Measurements from ENCODE around the gene QRFPR. TPM values are rescaled to one million over a fixed set of nuclear protein-coding genes. Genes with fewer than 3 reads are reported as not detected.
"Not testable (repeated sequence)": the region's sequence is repeated elsewhere in the genome, so short reads cannot be mapped to it uniquely, and the experiment has no call there.

Gene QRFPR
- total and polyA plus RNA-seq, 4 donors = 0.71 TPM; not detected in 3

GRCh38 chr4:121330180-121330665 is 50.6 kb downstream of the QRFPR start:
- Histone ChIP-seq H3K9me3 (ENCODE audit: control insufficient read depth, low read length) (no peaks in the 10 kb centered on the region), H3K27ac (ENCODE audit: low read depth in 1 of 2, low read length in 2 of 2) (no peak overlapping the region), H3K27me3 (ENCODE audit: control insufficient read depth in 1 of 2, insufficient read depth in 2 of 2, low read length in 1 of 2) (no peaks in the 10 kb centered on the region), H3K36me3 (ENCODE audit: control insufficient read depth in 1 of 2, insufficient read depth in 2 of 2, low read length in 1 of 2) (no peaks in the 10 kb centered on the region), H3K4me3 (ENCODE audit: low read length in 2 of 2) (no peak overlapping the region), H3K4me1 (ENCODE audit: control insufficient read depth in 1 of 2, insufficient read depth in 2 of 2, low read length in 2 of 2) (no peaks in the 10 kb centered on the region)
- intact Hi-C loops (cut with DNase I) = no loop called here
- DNase-seq = no peak
- 65 to 75% methylated on average over 4 of the region's 4 CpGs for WGBS, 2 donors
- no peak for ATAC-seq (ENCODE audit: low FRiP score)

- 19 to 24% methylated on average over 1 of the region's 1 CpG for WGBS, 2 donors
- no peaks in the 10 kb centered on the region for H3K36me3 ChIP-seq (ENCODE audit: control insufficient read depth in 1 of 2, insufficient read depth in 2 of 2, low read length in 1 of 2)
Measured at GRCh38 chr4:121326597-121326996, 54.2 kb downstream of the QRFPR start.

GRCh38 chr4:121324331-121324730 is 56.5 kb downstream of the QRFPR start:
- Histone ChIP-seq H3K9me3 (ENCODE audit: control insufficient read depth, low read length) (no peaks in the 10 kb centered on the region), H3K27ac (ENCODE audit: low read depth in 1 of 2, low read length in 2 of 2) (no peak overlapping the region), H3K27me3 (ENCODE audit: control insufficient read depth in 1 of 2, insufficient read depth in 2 of 2, low read length in 1 of 2) (no peaks in the 10 kb centered on the region), H3K36me3 (ENCODE audit: control insufficient read depth in 1 of 2, insufficient read depth in 2 of 2, low read length in 1 of 2) (no peaks in the 10 kb centered on the region), H3K4me1 (ENCODE audit: control insufficient read depth in 1 of 2, insufficient read depth in 2 of 2, low read length in 2 of 2) (no peaks in the 10 kb centered on the region), H3K4me3 (ENCODE audit: low read length in 2 of 2) (no peak overlapping the region)
- intact Hi-C loops (cut with DNase I) = no loop called here
- DNase-seq (no peak), ATAC-seq (ENCODE audit: low FRiP score) (no peak)
- 85 to 88% methylated on average over 3 of the region's 3 CpGs for WGBS, 2 donors

More at GRCh38 chr4:121326597-121326996, 54.2 kb downstream of the QRFPR start:
- ATAC-seq (ENCODE audit: low FRiP score) (no peak), DNase-seq (no peak)
- intact Hi-C loops (cut with DNase I) = no loop called here
- Histone ChIP-seq H3K27ac (ENCODE audit: low read depth in 1 of 2, low read length in 2 of 2) (no peak overlapping the region), H3K4me1 (ENCODE audit: control insufficient read depth in 1 of 2, insufficient read depth in 2 of 2, low read length in 2 of 2) (no peaks in the 10 kb centered on the region), H3K27me3 (ENCODE audit: control insufficient read depth in 1 of 2, insufficient read depth in 2 of 2, low read length in 1 of 2) (no peaks in the 10 kb centered on the region), H3K4me3 (ENCODE audit: low read length in 2 of 2) (no peak overlapping the region), H3K9me3 (ENCODE audit: control insufficient read depth, low read length) (no peaks in the 10 kb centered on the region)

GRCh38 chr4:121321466-121321865 is 59.4 kb downstream of the QRFPR start:
- WGBS, 2 donors = 45 to 47% methylated on average over 3 of the region's 3 CpGs
- Histone ChIP-seq H3K27ac (ENCODE audit: low read depth in 1 of 2, low read length in 2 of 2) (no peak overlapping the region), H3K4me1 (ENCODE audit: control insufficient read depth in 1 of 2, insufficient read depth in 2 of 2, low read length in 2 of 2) (no peaks in the 10 kb centered on the region), H3K9me3 (ENCODE audit: control insufficient read depth, low read length) (no peaks in the 10 kb centered on the region), H3K4me3 (ENCODE audit: low read length in 2 of 2) (no peak overlapping the region), H3K36me3 (ENCODE audit: control insufficient read depth in 1 of 2, insufficient read depth in 2 of 2, low read length in 1 of 2) (no peaks in the 10 kb centered on the region), H3K27me3 (ENCODE audit: control insufficient read depth in 1 of 2, insufficient read depth in 2 of 2, low read length in 1 of 2) (no peaks in the 10 kb centered on the region)
- DNase-seq (no peak), ATAC-seq (ENCODE audit: low FRiP score) (no peak)
- intact Hi-C loops (cut with DNase I) = no loop called here

GRCh38 chr4:121316091-121316490 is 64.7 kb downstream of the QRFPR start:
- ATAC-seq (ENCODE audit: low FRiP score) = no peak
- Histone ChIP-seq H3K27ac (ENCODE audit: low read depth in 1 of 2, low read length in 2 of 2) (no peak overlapping the region), H3K4me1 (ENCODE audit: control insufficient read depth in 1 of 2, insufficient read depth in 2 of 2, low read length in 2 of 2) (no peaks in the 10 kb centered on the region), H3K4me3 (ENCODE audit: low read length in 2 of 2) (no peak overlapping the region), H3K9me3 (ENCODE audit: control insufficient read depth, low read length) (no peaks in the 10 kb centered on the region), H3K27me3 (ENCODE audit: control insufficient read depth in 1 of 2, insufficient read depth in 2 of 2, low read length in 1 of 2) (no peaks in the 10 kb centered on the region), H3K36me3 (ENCODE audit: control insufficient read depth in 1 of 2, insufficient read depth in 2 of 2, low read length in 1 of 2) (no peaks in the 10 kb centered on the region)
- WGBS, 2 donors = 86 to 91% methylated on average over 2 of the region's 2 CpGs
- no peak for DNase-seq
- intact Hi-C loops (cut with DNase I) = no loop called here

GRCh38 chr4:121313430-121313829 is 67.4 kb downstream of the QRFPR start:
- ATAC-seq (ENCODE audit: low FRiP score); H3K4me1 ChIP-seq (ENCODE audit: control insufficient read depth in 1 of 2, insufficient read depth in 2 of 2, low read length in 2 of 2); H3K4me3 ChIP-seq (ENCODE audit: low read length in 2 of 2); DNase-seq; H3K27ac ChIP-seq (ENCODE audit: low read depth in 1 of 2, low read length in 2 of 2); H3K27me3 ChIP-seq (ENCODE audit: control insufficient read depth in 1 of 2, insufficient read depth in 2 of 2, low read length in 1 of 2); H3K9me3 ChIP-seq (ENCODE audit: control insufficient read depth, low read length); intact Hi-C loops (cut with DNase I); H3K36me3 ChIP-seq (ENCODE audit: control insufficient read depth in 1 of 2, insufficient read depth in 2 of 2, low read length in 1 of 2): not testable (repeated sequence)
- 71 to 82% methylated on average over 2 of the region's 2 CpGs for WGBS, 2 donors

- Histone ChIP-seq H3K27me3 (ENCODE audit: control insufficient read depth in 1 of 2, insufficient read depth in 2 of 2, low read length in 1 of 2) (no peaks in the 10 kb centered on the region), H3K27ac (ENCODE audit: low read depth in 1 of 2, low read length in 2 of 2) (no peak overlapping the region), H3K4me1 (ENCODE audit: control insufficient read depth in 1 of 2, insufficient read depth in 2 of 2, low read length in 2 of 2) (no peaks in the 10 kb centered on the region), H3K4me3 (ENCODE audit: low read length in 2 of 2) (no peak overlapping the region), H3K9me3 (ENCODE audit: control insufficient read depth, low read length) (no peaks in the 10 kb centered on the region), H3K36me3 (ENCODE audit: control insufficient read depth in 1 of 2, insufficient read depth in 2 of 2, low read length in 1 of 2) (no peaks in the 10 kb centered on the region)
- 60 to 61% methylated on average over 7 of the region's 7 CpGs for WGBS, 2 donors
- DNase-seq = no peak
- no peak for ATAC-seq (ENCODE audit: low FRiP score)
- intact Hi-C loops (cut with DNase I) = no loop called here
Measured at GRCh38 chr4:121308828-121309227, 72.0 kb downstream of the QRFPR start.

- Histone ChIP-seq H3K9me3 (ENCODE audit: control insufficient read depth, low read length) (no peaks in the 10 kb centered on the region), H3K4me1 (ENCODE audit: control insufficient read depth in 1 of 2, insufficient read depth in 2 of 2, low read length in 2 of 2) (no peaks in the 10 kb centered on the region), H3K27ac (ENCODE audit: low read depth in 1 of 2, low read length in 2 of 2) (no peak overlapping the region), H3K27me3 (ENCODE audit: control insufficient read depth in 1 of 2, insufficient read depth in 2 of 2, low read length in 1 of 2) (no peaks in the 10 kb centered on the region), H3K36me3 (ENCODE audit: control insufficient read depth in 1 of 2, insufficient read depth in 2 of 2, low read length in 1 of 2) (no peaks in the 10 kb centered on the region), H3K4me3 (ENCODE audit: low read length in 2 of 2) (no peak overlapping the region)
- DNase-seq (no peak), ATAC-seq (ENCODE audit: low FRiP score) (no peak)
- 25 to 38% methylated on average over 1 of the region's 1 CpG for WGBS, 2 donors
- intact Hi-C loops (cut with DNase I) = no loop called here
Measured at GRCh38 chr4:121308328-121308663, 72.5 kb downstream of the QRFPR start.

- H3K27me3 ChIP-seq (ENCODE audit: control insufficient read depth in 1 of 2, insufficient read depth in 2 of 2, low read length in 1 of 2) = no peaks in the 10 kb centered on the region
- no peak overlapping the region for H3K27ac ChIP-seq (ENCODE audit: low read depth in 1 of 2, low read length in 2 of 2)
- DNase-seq (no peak), ATAC-seq (ENCODE audit: low FRiP score) (no peak)
- no peaks in the 10 kb centered on the region for H3K4me1 ChIP-seq (ENCODE audit: control insufficient read depth in 1 of 2, insufficient read depth in 2 of 2, low read length in 2 of 2)
- 25 to 28% methylated on average over 5 of the region's 5 CpGs for WGBS, 2 donors
- H3K4me3 ChIP-seq (ENCODE audit: low read length in 2 of 2) = no peak overlapping the region
- no peaks in the 10 kb centered on the region for H3K9me3 ChIP-seq (ENCODE audit: control insufficient read depth, low read length)
- intact Hi-C loops (cut with DNase I) = no loop called here
- no peaks in the 10 kb centered on the region for H3K36me3 ChIP-seq (ENCODE audit: control insufficient read depth in 1 of 2, insufficient read depth in 2 of 2, low read length in 1 of 2)
Measured at GRCh38 chr4:121307445-121308327, 73.1 kb downstream of the QRFPR start.
